ENCODE measurements around the gene PKLR.

Gene PKLR

GRCh38 chr1:155294520-155295182, 6.6 kb downstream of the PKLR start:
- TF ChIP-seq TAF1 (IDR thresholded peaks at IDR 0.05; ENCODE audit: borderline replicate concordance, insufficient read depth, low read length) (no peak), REST (IDR thresholded peaks at IDR 0.05; ENCODE audit: insufficient read depth in 1 of 2, low read depth in 2 of 2, low read length in 2 of 2) (no peak), POLR2AphosphoS5 (IDR thresholded peaks at IDR 0.05; ENCODE audit: low read depth, low read length) (no peak), FOXP2 (optimal IDR thresholded peaks at IDR 0.05; ENCODE audit: borderline replicate concordance, extremely low read depth, extremely low read length, insufficient read depth) (no peak), SIN3A (IDR thresholded peaks at IDR 0.05; ENCODE audit: borderline replicate concordance, insufficient read depth, low read length) (no peak)

GRCh38 chr1:155293086-155293749, 8.0 kb downstream of the PKLR start:
- TF ChIP-seq SIN3A (IDR thresholded peaks at IDR 0.05; ENCODE audit: borderline replicate concordance, insufficient read depth, low read length): no peak
- TF ChIP-seq FOXP2 (optimal IDR thresholded peaks at IDR 0.05; ENCODE audit: borderline replicate concordance, extremely low read depth, extremely low read length, insufficient read depth): no peak
- TF ChIP-seq REST (IDR thresholded peaks at IDR 0.05; ENCODE audit: insufficient read depth in 1 of 2, low read depth in 2 of 2, low read length in 2 of 2): no peak
- no peak for TF ChIP-seq TAF1 (IDR thresholded peaks at IDR 0.05; ENCODE audit: borderline replicate concordance, insufficient read depth, low read length)
- TF ChIP-seq POLR2AphosphoS5 (IDR thresholded peaks at IDR 0.05; ENCODE audit: low read depth, low read length): no peak

- TF ChIP-seq TAF1 (IDR thresholded peaks at IDR 0.05; ENCODE audit: borderline replicate concordance, insufficient read depth, low read length) (no peak), POLR2AphosphoS5 (IDR thresholded peaks at IDR 0.05; ENCODE audit: low read depth, low read length) (no peak), SIN3A (IDR thresholded peaks at IDR 0.05; ENCODE audit: borderline replicate concordance, insufficient read depth, low read length) (no peak), REST (IDR thresholded peaks at IDR 0.05; ENCODE audit: insufficient read depth in 1 of 2, low read depth in 2 of 2, low read length in 2 of 2) (no peak), FOXP2 (optimal IDR thresholded peaks at IDR 0.05; ENCODE audit: borderline replicate concordance, extremely low read depth, extremely low read length, insufficient read depth) (no peak)
Measured at GRCh38 chr1:155287987-155288543, 13.2 kb downstream of the PKLR start.

GRCh38 chr1:155286544-155286943, 14.7 kb downstream of the PKLR start:
- no peak for TF ChIP-seq SIN3A (IDR thresholded peaks at IDR 0.05; ENCODE audit: borderline replicate concordance, insufficient read depth, low read length)
- TF ChIP-seq TAF1 (IDR thresholded peaks at IDR 0.05; ENCODE audit: borderline replicate concordance, insufficient read depth, low read length): no peak
- no peak for TF ChIP-seq FOXP2 (optimal IDR thresholded peaks at IDR 0.05; ENCODE audit: borderline replicate concordance, extremely low read depth, extremely low read length, insufficient read depth)
- no peak for TF ChIP-seq REST (IDR thresholded peaks at IDR 0.05; ENCODE audit: insufficient read depth in 1 of 2, low read depth in 2 of 2, low read length in 2 of 2)
- TF ChIP-seq POLR2AphosphoS5 (IDR thresholded peaks at IDR 0.05; ENCODE audit: low read depth, low read length): no peak

Measured in PFSK-1 (cell line).